ENCODE measurements around the gene PVR. TPM values are rescaled to one million over a fixed set of nuclear protein-coding genes. Genes with fewer than 3 reads are reported as not detected.

PVR gene
- total and polyA plus RNA-seq, 2 of the 4 experiments (the other 2 are of a cell fraction), result 106 to 122 TPM

GRCh38 chr19:44701228-44701627 lies 57.5 kb downstream of the PVR start:
- no peak overlapping the region for H3K14ac ChIP-seq (replicated peaks; ENCODE audit: low read depth, low read length)
- no peak overlapping the region for H3K56ac ChIP-seq (ENCODE audit: extremely low read depth, insufficient read depth, low read length)
- ChIA-PET POLR2A (ENCODE audit: unreplicated experiment) (no interaction called here), CTCF (no interaction called here)
- no peaks in the 10 kb centered on the region for H3K4me1 ChIP-seq (ENCODE audit: control insufficient read depth, insufficient read depth, low read length)
- H3K27ac ChIP-seq (ENCODE audit: insufficient read depth, low read length), result no peak overlapping the region
- peaks cover 8% of the 10 kb centered on the region for H3K27me3 ChIP-seq (ENCODE audit: control insufficient read depth, insufficient read depth, low read length)
- H4K8ac ChIP-seq (ENCODE audit: low read depth in 2 of 2, low read length in 2 of 2), result no peak overlapping the region
- H3K23ac ChIP-seq (ENCODE audit: low read depth, low read length), result no peak overlapping the region
- no peak overlapping the region for H3K18ac ChIP-seq (ENCODE audit: low read depth, low read length)
- no peaks in the 10 kb centered on the region for H3K36me3 ChIP-seq (ENCODE audit: control insufficient read depth, insufficient read depth, low read length)
- no peak overlapping the region for H3K4me2 ChIP-seq (ENCODE audit: low read depth, low read length)
- dilution Hi-C loops (cut with HindIII; ENCODE audit: low sequenced_read_pairs, unreplicated experiment), result no loop called here
- no peak overlapping the region for H2AFZ ChIP-seq (replicated peaks; ENCODE audit: low read length, poor library complexity)
- no peak overlapping the region for H2BK15ac ChIP-seq (ENCODE audit: low read depth, low read length)
- H2AK9ac ChIP-seq (replicated peaks; ENCODE audit: low read depth, low read length, poor library complexity), result no peak overlapping the region
- no peaks in the 10 kb centered on the region for H3K9me1 ChIP-seq (ENCODE audit: insufficient read depth, low read length)
- H2BK120ac ChIP-seq (ENCODE audit: low read depth, low read length), result no peak overlapping the region
- no peaks in the 10 kb centered on the region for H3K79me1 ChIP-seq (ENCODE audit: low read depth in 1 of 2, low read length in 2 of 2)
- H3K4me3 ChIP-seq (ENCODE audit: insufficient read depth, low read depth, low read length), result no peak overlapping the region
- no peak for TF ChIP-seq POLR2A (IDR thresholded peaks at IDR 0.05; ENCODE audit: low read depth, low read length)
- TF ChIP-seq, protein P1, sequence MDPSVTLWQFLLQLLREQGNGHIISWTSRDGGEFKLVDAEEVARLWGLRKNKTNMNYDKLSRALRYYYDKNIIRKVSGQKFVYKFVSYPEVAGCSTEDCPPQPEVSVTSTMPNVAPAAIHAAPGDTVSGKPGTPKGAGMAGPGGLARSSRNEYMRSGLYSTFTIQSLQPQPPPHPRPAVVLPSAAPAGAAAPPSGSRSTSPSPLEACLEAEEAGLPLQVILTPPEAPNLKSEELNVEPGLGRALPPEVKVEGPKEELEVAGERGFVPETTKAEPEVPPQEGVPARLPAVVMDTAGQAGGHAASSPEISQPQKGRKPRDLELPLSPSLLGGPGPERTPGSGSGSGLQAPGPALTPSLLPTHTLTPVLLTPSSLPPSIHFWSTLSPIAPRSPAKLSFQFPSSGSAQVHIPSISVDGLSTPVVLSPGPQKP (IDR thresholded peaks at IDR 0.05; ENCODE audit: borderline replicate concordance, low read depth, low read length), result no peak
- TF ChIP-seq RFX5 (IDR thresholded peaks at IDR 0.05; ENCODE audit: low read depth, low read length), result no peak
- no peak for TF ChIP-seq MAFK (IDR thresholded peaks at IDR 0.05; ENCODE audit: low read depth, low read length)
- TF ChIP-seq USF2 (IDR thresholded peaks at IDR 0.05; ENCODE audit: low read depth, low read length), result no peak
- no peak for TF ChIP-seq SMC3 (IDR thresholded peaks at IDR 0.05; ENCODE audit: low read depth, low read length)
- TF ChIP-seq MXI1 (IDR thresholded peaks at IDR 0.05; ENCODE audit: borderline replicate concordance, low read depth, low read length), result no peak
- no peak for TF ChIP-seq RCOR1 (IDR thresholded peaks at IDR 0.05; ENCODE audit: insufficient replicate concordance, low read length)
- no peak for TF ChIP-seq RAD21 (IDR thresholded peaks at IDR 0.05; ENCODE audit: low read length)
- no peak for TF ChIP-seq NFE2L2 (IDR thresholded peaks at IDR 0.05; ENCODE audit: low read depth, low read length)
- TF ChIP-seq FOS (IDR thresholded peaks at IDR 0.05; ENCODE audit: low read depth, low read length), result no peak
- no peak for TF ChIP-seq CEBPB (IDR thresholded peaks at IDR 0.05; ENCODE audit: low read depth, low read length)
- TF ChIP-seq CTCF (conservative IDR thresholded peaks at IDR 0.05; ENCODE audit: low read depth, low read length), result no peak
- no peak for TF ChIP-seq CHD1 (IDR thresholded peaks at IDR 0.05; ENCODE audit: low read depth, low read length)
- no peak for TF ChIP-seq MAZ (IDR thresholded peaks at IDR 0.05; ENCODE audit: borderline replicate concordance, low read depth, low read length)
- no peak for TF ChIP-seq BHLHE40 (IDR thresholded peaks at IDR 0.05; ENCODE audit: low read depth, low read length)
- no peak overlapping the region for H3K4ac ChIP-seq (ENCODE audit: low read depth, low read length)
- in situ Hi-C loops (cut with MboI; ENCODE audit: low sequenced_read_pairs), result no loop called here
- ATAC-seq (ENCODE audit: low read depth), result no peak
- H3K9ac ChIP-seq (ENCODE audit: low read depth, low read length), result no peak overlapping the region
- no peak overlapping the region for H4K5ac ChIP-seq (ENCODE audit: low read depth, low read length)
- H4K91ac ChIP-seq (ENCODE audit: insufficient read depth, low read depth, low read length), result no peak overlapping the region
- WGBS, 2 experiments (ENCODE audit: extremely low coverage in 2 of 2, insufficient read length in 1 of 2), result no CpG with 5 or more reads among the region's 15 CpGs
- H3K9me3 ChIP-seq (ENCODE audit: control insufficient read depth, insufficient read depth, low read length), result no peaks in the 10 kb centered on the region
- H2BK5ac ChIP-seq (ENCODE audit: low read depth, low read length, poor library complexity, severe bottlenecking), result no peak overlapping the region
- H2AK5ac ChIP-seq (ENCODE audit: low read depth, low read length), result no peak overlapping the region
- intact Hi-C loops (cut with micrococcal nuclease), result no loop called here
- no peak overlapping the region for H2BK20ac ChIP-seq (ENCODE audit: low read depth, low read length)
- BruUV-seq (replicated peaks), result no TSS peak
- no peaks in the 10 kb centered on the region for H4K20me1 ChIP-seq (ENCODE audit: insufficient read depth, low read length)
- no peak for DNase-seq
